ENCODE results near the gene GRID1.

GRCh38 chr10:86401588-86402282 lies 35.1 kb upstream of the GRID1 start:
- TF ChIP-seq CTCF (IDR thresholded peaks at IDR 0.05), result no peak
- TF ChIP-seq POLR2A (IDR thresholded peaks at IDR 0.05), result no peak

Measured in esophagus squamous epithelium (tissue), 4 donors.